Adipocyte (in vitro differentiated cells): ENCODE data around the gene PAIP2B.

Source experiments
- DNase-seq: peaks from one replicate; pipeline ENCODE4 v3.0.0-alpha.2; 2015; ENCODE audit warnings: low read depth
- H3K27me3 ChIP-seq: replicated peaks from 2 replicates; pipeline ENCODE4 v1.7.0; 2013; ENCODE audit warnings: mild to moderate bottlenecking, low read length, moderate library complexity; ENCODE audit not compliant: control insufficient read depth, insufficient read depth
- H3K36me3 ChIP-seq: 2 replicates; pipeline ENCODE4 v1.7.0; 2013; ENCODE audit warnings: low read length, mild to moderate bottlenecking, moderate library complexity; ENCODE audit not compliant: control insufficient read depth, insufficient read depth, severe bottlenecking
- H3K4me1 ChIP-seq: 2 replicates; pipeline ENCODE4 v1.7.0; 2013; ENCODE audit warnings: mild to moderate bottlenecking, low read length, moderate library complexity; ENCODE audit not compliant: control insufficient read depth, insufficient read depth
- H3K4me3 ChIP-seq: 2 replicates; pipeline ENCODE4 v1.7.0; 2013; ENCODE audit warnings: mild to moderate bottlenecking, low read length, moderate library complexity
- H3K9ac ChIP-seq: 2 replicates; pipeline ENCODE4 v1.7.0; 2013; ENCODE audit warnings: mild to moderate bottlenecking, low read length, moderate library complexity
- H3K9me3 ChIP-seq: 2 replicates; pipeline ENCODE4 v1.7.0; 2013; ENCODE audit warnings: mild to moderate bottlenecking, low read length, moderate library complexity; ENCODE audit not compliant: control insufficient read depth

PAIP2B gene

GRCh38 chr2:71150082-71150816, 76.7 kb downstream of the PAIP2B start:
- Histone ChIP-seq H3K36me3 (peaks cover 51% of the 10 kb centered on the region), H3K9ac (no peak overlapping the region), H3K4me3 (no peak overlapping the region), H3K4me1 (no peaks in the 10 kb centered on the region), H3K27me3 (peaks cover 16% of the 10 kb centered on the region), H3K9me3 (no peaks in the 10 kb centered on the region)
- no peak for DNase-seq

GRCh38 chr2:71148506-71149063, 78.3 kb downstream of the PAIP2B start:
- Histone ChIP-seq H3K9me3 (no peaks in the 10 kb centered on the region), H3K27me3 (no peaks in the 10 kb centered on the region), H3K36me3 (peaks cover 67% of the 10 kb centered on the region), H3K9ac (no peak overlapping the region), H3K4me3 (no peak overlapping the region), H3K4me1 (no peaks in the 10 kb centered on the region)
- DNase-seq, result no peak

- DNase-seq, result no peak
These were observed 83.1 kb downstream of the PAIP2B start for GRCh38 chr2:71143782-71144181.

GRCh38 chr2:71136174-71136573, 90.7 kb downstream of the PAIP2B start:
- Histone ChIP-seq H3K4me3 (no peak overlapping the region), H3K9me3 (no peaks in the 10 kb centered on the region), H3K9ac (no peak overlapping the region), H3K27me3 (no peaks in the 10 kb centered on the region), H3K4me1 (peaks cover 16% of the 10 kb centered on the region), H3K36me3 (peaks cover 80% of the 10 kb centered on the region)
- DNase-seq, result no peak

More at GRCh38 chr2:71143782-71144181, 83.1 kb downstream of the PAIP2B start:
- no peaks in the 10 kb centered on the region for H3K9me3 ChIP-seq
- H3K4me1 ChIP-seq, result no peaks in the 10 kb centered on the region
- no peaks in the 10 kb centered on the region for H3K27me3 ChIP-seq
- H3K4me3 ChIP-seq, result no peak overlapping the region
- peaks cover 94% of the 10 kb centered on the region for H3K36me3 ChIP-seq
- H3K9ac ChIP-seq, result no peak overlapping the region

GRCh38 chr2:71133603-71134002, 93.3 kb downstream of the PAIP2B start:
- Histone ChIP-seq H3K4me1 (peaks cover 21% of the 10 kb centered on the region), H3K9me3 (no peaks in the 10 kb centered on the region), H3K27me3 (no peaks in the 10 kb centered on the region), H3K36me3 (peaks cover 56% of the 10 kb centered on the region), H3K4me3 (no peak overlapping the region), H3K9ac (no peak overlapping the region)
- no peak for DNase-seq
